Measurements from ENCODE around the gene EFCAB12. TPM values are rescaled to one million over a fixed set of nuclear protein-coding genes. Genes with fewer than 3 reads are reported as not detected.

The EFCAB12 gene
- total and polyA plus RNA-seq, 2 of the 13 experiments (the other 11 are each of a cell fraction or from before 2014, with no cell fraction given), result 0.31 to 2.4 TPM

DNA sequence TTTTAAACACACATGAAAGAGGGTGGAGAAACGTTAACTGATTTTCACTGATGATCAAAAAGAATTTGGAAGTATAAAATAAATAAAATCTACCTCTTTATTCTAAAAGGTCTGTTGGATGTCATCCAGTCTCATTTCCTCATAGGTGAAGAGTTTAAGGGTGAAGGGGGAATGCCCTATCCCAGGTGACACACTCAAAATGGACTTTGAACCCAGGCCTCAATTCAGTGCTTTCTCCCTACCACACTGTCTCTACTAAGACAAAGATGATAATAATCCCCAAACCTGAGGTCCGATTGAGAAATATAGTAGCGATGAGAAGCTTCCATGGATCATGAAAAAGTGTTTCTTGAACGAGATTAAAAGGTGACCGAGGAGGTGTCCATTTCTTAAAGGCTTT lies 5.1 kb upstream of the EFCAB12 start (continued):
- no peak for TF ChIP-seq NPAS2 (CRISPR knock-in tag; IDR thresholded peaks at IDR 0.05; ENCODE audit: borderline replicate concordance)
- no peak for TF ChIP-seq ZNF281 (CRISPR knock-in tag; IDR thresholded peaks at IDR 0.05; ENCODE audit: borderline replicate concordance)
- no peak for TF ChIP-seq ZNF44 (CRISPR knock-in tag; IDR thresholded peaks at IDR 0.05)
- no peak for TF ChIP-seq ZNF746 (CRISPR knock-in tag; IDR thresholded peaks at IDR 0.05)
- TF ChIP-seq, protein P1, sequence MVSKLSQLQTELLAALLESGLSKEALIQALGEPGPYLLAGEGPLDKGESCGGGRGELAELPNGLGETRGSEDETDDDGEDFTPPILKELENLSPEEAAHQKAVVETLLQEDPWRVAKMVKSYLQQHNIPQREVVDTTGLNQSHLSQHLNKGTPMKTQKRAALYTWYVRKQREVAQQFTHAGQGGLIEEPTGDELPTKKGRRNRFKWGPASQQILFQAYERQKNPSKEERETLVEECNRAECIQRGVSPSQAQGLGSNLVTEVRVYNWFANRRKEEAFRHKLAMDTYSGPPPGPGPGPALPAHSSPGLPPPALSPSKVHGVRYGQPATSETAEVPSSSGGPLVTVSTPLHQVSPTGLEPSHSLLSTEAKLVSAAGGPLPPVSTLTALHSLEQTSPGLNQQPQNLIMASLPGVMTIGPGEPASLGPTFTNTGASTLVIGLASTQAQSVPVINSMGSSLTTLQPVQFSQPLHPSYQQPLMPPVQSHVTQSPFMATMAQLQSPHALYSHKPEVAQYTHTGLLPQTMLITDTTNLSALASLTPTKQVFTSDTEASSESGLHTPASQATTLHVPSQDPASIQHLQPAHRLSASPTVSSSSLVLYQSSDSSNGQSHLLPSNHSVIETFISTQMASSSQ (IDR thresholded peaks at IDR 0.05; ENCODE audit: low read depth), result no peak
- TF ChIP-seq, protein P1 (CRISPR knock-in tag; IDR thresholded peaks at IDR 0.05; ENCODE audit: borderline replicate concordance), result no peak
- TF ChIP-seq ZNF124 (CRISPR knock-in tag; IDR thresholded peaks at IDR 0.05), result no peak
- TF ChIP-seq U2AF1 (optimal IDR thresholded peaks at IDR 0.05; ENCODE audit: low read depth, low read length), result no peak
- TF ChIP-seq, protein P2, sequence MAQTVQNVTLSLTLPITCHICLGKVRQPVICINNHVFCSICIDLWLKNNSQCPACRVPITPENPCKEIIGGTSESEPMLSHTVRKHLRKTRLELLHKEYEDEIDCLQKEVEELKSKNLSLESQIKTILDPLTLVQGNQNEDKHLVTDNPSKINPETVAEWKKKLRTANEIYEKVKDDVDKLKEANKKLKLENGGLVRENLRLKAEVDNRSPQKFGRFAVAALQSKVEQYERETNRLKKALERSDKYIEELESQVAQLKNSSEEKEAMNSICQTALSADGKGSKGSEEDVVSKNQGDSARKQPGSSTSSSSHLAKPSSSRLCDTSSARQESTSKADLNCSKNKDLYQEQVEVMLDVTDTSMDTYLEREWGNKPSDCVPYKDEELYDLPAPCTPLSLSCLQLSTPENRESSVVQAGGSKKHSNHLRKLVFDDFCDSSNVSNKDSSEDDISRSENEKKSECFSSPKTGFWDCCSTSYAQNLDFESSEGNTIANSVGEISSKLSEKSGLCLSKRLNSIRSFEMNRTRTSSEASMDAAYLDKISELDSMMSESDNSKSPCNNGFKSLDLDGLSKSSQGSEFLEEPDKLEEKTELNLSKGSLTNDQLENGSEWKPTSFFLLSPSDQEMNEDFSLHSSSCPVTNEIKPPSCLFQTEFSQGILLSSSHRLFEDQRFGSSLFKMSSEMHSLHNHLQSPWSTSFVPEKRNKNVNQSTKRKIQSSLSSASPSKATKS (CRISPR knock-in tag; IDR thresholded peaks at IDR 0.05), result no peak
- no peak for TF ChIP-seq ZFP90 (CRISPR knock-in tag; IDR thresholded peaks at IDR 0.05; ENCODE audit: borderline replicate concordance)
- no peak for TF ChIP-seq NFIB (CRISPR knock-in tag; IDR thresholded peaks at IDR 0.05; ENCODE audit: borderline replicate concordance)
- no peak for TF ChIP-seq PAX8 (CRISPR knock-in tag; IDR thresholded peaks at IDR 0.05; ENCODE audit: borderline replicate concordance)
- no peak for TF ChIP-seq ZNF292 (CRISPR knock-in tag; IDR thresholded peaks at IDR 0.05; ENCODE audit: borderline replicate concordance, low read depth)
- no peak for TF ChIP-seq ZNF672 (CRISPR knock-in tag; IDR thresholded peaks at IDR 0.05)
- TF ChIP-seq MXD4 (CRISPR knock-in tag; IDR thresholded peaks at IDR 0.05), result no peak
- 0 out of 2 replicates have a peak, but pooled peaks have one; percentile 31 for TF ChIP-seq NCOR1 (IDR thresholded peaks at IDR 0.05; ENCODE audit: borderline replicate concordance, low read length)
- no peak for TF ChIP-seq DMTF1 (CRISPR knock-in tag; IDR thresholded peaks at IDR 0.05)

All from HepG2 (cell line).